Measurements from ENCODE around the gene INKA1. TPM values are rescaled to one million over a fixed set of nuclear protein-coding genes. Genes with fewer than 3 reads are reported as not detected.
"Not testable (repeated sequence)": the region's sequence is repeated elsewhere in the genome, so short reads cannot be mapped to it uniquely, and the experiment has no call there.

The INKA1 gene
- polyA plus RNA-seq, 6 donors from 2014 or later = 4.3 to 21.7 (median 15.4) TPM

DNA sequence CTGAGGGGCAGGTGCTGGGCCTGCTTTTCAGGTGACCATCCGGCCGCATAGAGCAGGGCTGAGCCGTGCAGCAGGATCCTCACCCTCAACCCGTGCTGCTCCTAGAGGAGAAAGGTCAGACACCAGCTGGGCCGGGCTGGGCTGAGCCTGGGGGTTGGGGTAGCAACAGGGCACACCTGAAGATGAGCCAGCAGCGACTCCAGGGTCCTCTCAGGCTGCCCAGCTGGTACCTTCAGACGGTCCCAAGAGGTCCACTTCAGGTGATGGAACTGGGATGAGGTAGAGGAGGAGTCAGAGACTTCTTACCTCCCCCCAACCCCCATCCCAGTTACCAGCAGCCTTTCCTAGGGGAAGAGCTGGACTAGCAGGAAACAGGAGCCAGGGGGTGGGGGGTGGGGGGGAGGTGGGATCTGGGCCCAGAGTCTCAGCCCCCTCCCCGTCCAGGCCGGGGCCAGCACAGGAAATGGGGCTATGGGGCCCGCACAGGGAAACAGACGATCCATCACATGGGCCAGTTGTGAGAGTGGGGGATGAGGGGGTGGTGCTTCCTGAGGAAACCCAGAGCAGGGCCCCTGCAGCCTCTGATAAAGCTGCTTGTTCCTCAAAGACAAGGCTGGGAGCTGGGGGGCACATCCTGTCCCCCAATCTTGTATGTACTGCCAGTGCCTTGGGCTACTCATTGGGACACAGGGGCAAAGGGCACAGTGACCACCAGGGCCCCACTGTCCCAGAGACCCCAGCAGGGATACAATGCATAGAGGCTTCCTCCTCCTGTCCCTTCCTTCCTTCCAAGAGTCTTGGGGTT lies 3.0 kb downstream of the INKA1 start:
- H3K36me3 Mint-ChIP-seq = peaks cover 0 to 14% of the 10 kb centered on the region in 2 donors
- ATAC-seq (ENCODE audit: low read depth in 2 of 2) (no peak), DNase-seq (peak; percentile 54)
- peak overlapping the region; percentile 77 to 96 (median 93) for H3K4me3 Mint-ChIP-seq
- H3K9me3 Mint-ChIP-seq = no peaks in the 10 kb centered on the region
- peaks cover 1 to 16% (median 8%) of the 10 kb centered on the region in 3 donors for H3K27me3 Mint-ChIP-seq
- peak overlapping the region; percentile 30 to 98 (median 96) for H3K27ac Mint-ChIP-seq
- peaks cover 58 to 83% (median 80%) of the 10 kb centered on the region in 3 donors for H3K4me1 Mint-ChIP-seq

DNA sequence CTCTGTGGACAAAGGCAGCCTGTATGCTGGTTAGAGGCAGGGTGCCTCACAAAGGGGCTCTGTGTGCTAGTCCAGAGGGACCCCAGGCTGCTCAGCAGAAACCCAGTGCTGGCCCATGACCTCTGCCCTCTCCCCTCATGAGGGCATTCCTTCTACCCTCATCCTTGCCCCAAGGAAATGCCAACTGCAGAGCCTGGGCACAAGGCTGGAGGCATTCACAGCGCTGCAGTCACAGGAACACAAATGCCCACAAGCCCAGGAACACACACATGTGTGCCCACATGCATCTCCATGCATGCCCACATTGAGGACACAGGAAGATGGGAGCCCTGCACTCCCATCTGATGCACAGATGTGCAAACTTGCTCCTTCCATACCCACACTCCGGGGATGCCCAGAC lies 3.8 kb downstream of the INKA1 start:
- DNase-seq = no peak
- ATAC-seq (ENCODE audit: low read depth in 2 of 2) = no peak
- H3K4me3 Mint-ChIP-seq = peak overlapping the region; percentile 77 to 96 (median 88)

DNA sequence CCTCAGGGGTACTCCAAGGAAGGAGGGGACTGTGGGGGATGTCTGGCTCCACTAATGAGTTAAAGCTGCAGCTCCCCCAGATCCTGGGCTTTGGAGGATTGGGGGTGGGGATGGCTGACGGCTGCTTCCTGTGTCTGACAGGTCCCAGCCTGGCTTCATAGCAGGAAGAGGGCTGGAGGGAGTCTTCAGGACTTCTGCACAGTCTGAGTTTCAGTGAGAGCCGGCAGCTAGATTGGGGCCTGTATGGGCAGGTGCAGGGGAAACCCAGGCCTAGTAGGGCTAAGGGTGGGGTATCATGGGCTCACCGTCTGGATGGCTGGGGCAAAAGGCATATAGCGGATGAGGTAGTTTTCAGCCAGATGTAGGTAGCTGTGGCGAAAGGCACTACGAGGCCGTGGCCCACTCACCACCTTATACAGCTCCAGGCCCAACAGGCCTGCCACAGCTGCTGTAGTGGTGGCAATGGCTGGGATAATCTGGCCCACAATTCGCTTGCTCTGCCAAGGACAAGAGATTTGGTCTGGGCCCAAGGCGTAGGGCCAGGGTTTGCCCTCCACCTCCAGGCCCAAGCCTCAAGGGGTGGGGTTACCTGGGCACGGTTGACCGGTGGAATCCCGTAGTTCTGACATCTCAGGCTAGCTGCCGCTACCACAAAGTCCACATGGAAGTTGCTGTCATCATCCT lies 4.5 kb downstream of the INKA1 start:
- H3K27me3 Mint-ChIP-seq = peaks cover 0 to 1% (median 0%) of the 10 kb centered on the region in 3 donors
- H3K27ac Mint-ChIP-seq = peak overlapping the region; percentile 39 to 98 (median 92)
- DNase-seq (peak; percentile 61), ATAC-seq (ENCODE audit: low read depth in 2 of 2) (peak; percentile 17 to 31)
- peaks cover 0 to 20% of the 10 kb centered on the region in 2 donors for H3K36me3 Mint-ChIP-seq
- no peaks in the 10 kb centered on the region for H3K9me3 Mint-ChIP-seq
- H3K4me3 Mint-ChIP-seq = peak overlapping the region; percentile 77 to 96 (median 88)
- H3K4me1 Mint-ChIP-seq = peaks cover 63 to 87% (median 84%) of the 10 kb centered on the region in 3 donors

More for the DNA sequence above, 3.8 kb downstream of the INKA1 start:
- H3K36me3 Mint-ChIP-seq = peaks cover 0 to 20% of the 10 kb centered on the region in 2 donors
- H3K27ac Mint-ChIP-seq = peak overlapping the region; percentile 30 to 98 (median 92)
- H3K27me3 Mint-ChIP-seq = peaks cover 0 to 9% (median under 1%) of the 10 kb centered on the region in 3 donors
- no peaks in the 10 kb centered on the region for H3K9me3 Mint-ChIP-seq
- peaks cover 65 to 87% (median 85%) of the 10 kb centered on the region in 3 donors for H3K4me1 Mint-ChIP-seq

DNA sequence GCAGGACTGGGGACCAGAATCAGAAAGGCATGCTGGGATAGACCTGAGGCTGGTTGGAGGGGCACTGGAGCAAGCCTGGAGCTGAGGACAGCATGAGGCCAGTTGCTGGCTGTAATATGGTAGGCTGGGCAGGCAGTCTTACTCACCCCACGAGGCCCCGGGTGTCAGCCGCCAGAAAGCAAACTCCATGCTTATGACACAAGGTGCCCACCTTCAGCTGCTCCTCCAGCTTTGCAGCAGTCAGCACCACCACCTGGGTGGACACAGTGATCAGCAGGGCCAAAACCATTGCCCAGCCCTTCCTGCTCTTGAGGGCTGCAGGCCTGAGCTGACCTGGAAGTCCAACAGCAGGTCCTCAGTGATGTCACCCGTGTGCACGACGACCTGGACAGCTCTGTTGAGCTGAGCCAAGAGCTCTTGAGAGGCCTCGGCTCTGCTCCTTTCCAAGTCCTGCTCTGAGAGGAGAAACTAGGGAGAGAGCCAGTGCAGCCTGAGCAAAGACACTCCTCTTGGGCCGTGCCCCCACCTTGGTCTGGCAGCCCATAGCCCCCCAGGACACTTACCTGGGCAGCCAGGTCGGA lies 9.9 kb downstream of the INKA1 start:
- H3K27ac Mint-ChIP-seq = peak overlapping the region in 5 of 6 donors; percentile 93 to 98 (median 95)
- H3K4me3 Mint-ChIP-seq = peak overlapping the region; percentile 91 to 99 (median 97)
- H3K9me3 Mint-ChIP-seq = no peaks in the 10 kb centered on the region
- ATAC-seq (ENCODE audit: low read depth in 2 of 2) (no peak), DNase-seq (no peak)
- no peaks in the 10 kb centered on the region for H3K27me3 Mint-ChIP-seq
- peaks cover 33 to 66% (median 57%) of the 10 kb centered on the region in 3 donors for H3K4me1 Mint-ChIP-seq
- peaks cover 0 to 20% of the 10 kb centered on the region in 2 donors for H3K36me3 Mint-ChIP-seq

DNA sequence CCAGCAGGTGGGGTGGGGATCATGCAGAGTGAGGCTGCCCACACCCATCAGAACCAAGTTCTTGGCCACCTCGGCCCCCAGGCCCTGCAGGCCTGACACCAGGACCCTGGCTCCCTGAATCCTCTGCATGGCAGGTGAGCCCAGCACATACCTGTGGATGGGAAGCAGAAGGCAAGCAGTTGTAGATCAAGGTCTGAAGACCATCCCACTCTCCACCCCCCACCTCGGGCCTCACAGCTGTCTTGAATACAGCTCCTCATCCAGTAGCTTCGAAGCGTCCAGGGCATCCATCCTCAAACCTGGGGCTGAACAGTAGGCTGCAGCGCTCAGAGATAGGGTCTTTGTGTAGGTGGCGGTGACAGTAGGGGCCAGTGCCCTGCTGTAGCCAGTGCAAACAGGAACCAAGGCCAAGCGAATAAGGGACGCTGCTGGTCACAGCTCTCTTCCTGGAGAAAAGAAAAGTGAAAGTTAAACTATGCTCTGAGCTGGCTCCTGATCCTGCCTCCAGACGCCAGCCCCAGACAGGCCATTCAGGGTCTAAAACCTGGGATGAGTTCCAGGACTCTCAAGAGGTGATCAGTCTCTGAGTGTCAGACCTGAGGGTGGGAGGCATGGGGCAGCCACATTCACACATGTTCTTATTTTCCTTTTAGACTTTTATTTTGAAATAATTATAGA lies 10.6 kb downstream of the INKA1 start, which contains the start of gene UBA7:
Gene UBA7, minus strand, starts transcription at position 457 of the 678 bp plus-strand sequence. Its CDS starts 166 bp downstream, at position 291.
- peaks cover 27 to 60% (median 51%) of the 10 kb centered on the region in 3 donors for H3K4me1 Mint-ChIP-seq
- peaks cover 0 to 20% of the 10 kb centered on the region in 2 donors for H3K36me3 Mint-ChIP-seq
- H3K27me3 Mint-ChIP-seq = no peaks in the 10 kb centered on the region
- H3K4me3 Mint-ChIP-seq = peak within 1 kb of the TSS; percentile 91 to 99 (median 97)
- ATAC-seq (ENCODE audit: low read depth in 2 of 2) = peak; percentile 84 to 91
- H3K27ac Mint-ChIP-seq = peak within 1 kb of the TSS; percentile 93 to 98 (median 96)
- no peaks in the 10 kb centered on the region for H3K9me3 Mint-ChIP-seq
- DNase-seq = peak; percentile 42

DNA sequence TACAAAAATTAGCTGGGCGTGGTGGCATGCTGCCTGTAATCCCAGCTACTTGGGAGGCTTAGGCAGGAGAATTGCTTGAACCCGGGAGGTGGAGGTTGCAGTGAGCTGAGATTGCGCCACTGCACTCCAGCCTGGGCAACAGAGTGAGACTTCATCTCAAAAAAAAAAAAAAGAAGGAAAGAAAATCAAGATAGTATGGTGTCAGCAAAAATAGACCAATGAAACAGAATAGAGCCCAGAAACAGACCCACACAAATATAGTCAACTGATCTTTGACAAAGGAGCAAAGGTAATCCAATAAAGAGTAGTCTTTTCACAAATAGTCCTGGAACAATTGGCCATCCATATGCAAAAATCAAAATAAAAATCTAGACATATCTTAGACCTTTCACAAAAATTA lies 20.1 kb downstream of the INKA1 start:
- not testable (repeated sequence) for H3K9me3 Mint-ChIP-seq, H3K27me3 Mint-ChIP-seq

DNA sequence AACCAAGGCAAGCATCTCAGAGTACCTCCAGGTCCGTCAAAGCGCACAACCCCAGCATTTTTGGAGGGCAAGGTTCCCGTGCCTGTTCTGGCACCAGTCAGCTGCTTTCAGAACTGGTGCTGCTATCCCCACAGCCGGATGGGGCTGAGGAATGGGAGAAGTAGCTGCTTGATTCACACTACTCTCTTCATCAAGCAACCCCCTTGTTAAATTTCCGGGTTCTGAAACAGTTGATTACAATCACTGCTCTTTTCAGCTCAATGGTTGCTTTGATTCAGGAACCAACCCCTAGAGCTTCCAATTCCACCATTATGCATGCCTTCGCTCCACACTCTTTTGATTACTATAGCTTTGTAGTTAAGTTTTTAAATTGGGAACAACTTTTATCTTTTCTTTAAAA lies 23.0 kb downstream of the INKA1 start:
- no peaks in the 10 kb centered on the region for H3K9me3 Mint-ChIP-seq
- no peak overlapping the region for H3K4me3 Mint-ChIP-seq
- DNase-seq (no peak), ATAC-seq (ENCODE audit: low read depth in 2 of 2) (no peak)
- H3K27me3 Mint-ChIP-seq = no peaks in the 10 kb centered on the region
- no peak overlapping the region for H3K27ac Mint-ChIP-seq
- peaks cover 0 to under 1% (median 0%) of the 10 kb centered on the region in 3 donors for H3K4me1 Mint-ChIP-seq
- H3K36me3 Mint-ChIP-seq = peaks cover 0 to 7% of the 10 kb centered on the region in 2 donors

More for the DNA sequence above, 20.1 kb downstream of the INKA1 start:
- H3K27ac Mint-ChIP-seq; H3K4me3 Mint-ChIP-seq; ATAC-seq (ENCODE audit: low read depth in 2 of 2); H3K36me3 Mint-ChIP-seq; DNase-seq; H3K4me1 Mint-ChIP-seq: not testable (repeated sequence)

DNA sequence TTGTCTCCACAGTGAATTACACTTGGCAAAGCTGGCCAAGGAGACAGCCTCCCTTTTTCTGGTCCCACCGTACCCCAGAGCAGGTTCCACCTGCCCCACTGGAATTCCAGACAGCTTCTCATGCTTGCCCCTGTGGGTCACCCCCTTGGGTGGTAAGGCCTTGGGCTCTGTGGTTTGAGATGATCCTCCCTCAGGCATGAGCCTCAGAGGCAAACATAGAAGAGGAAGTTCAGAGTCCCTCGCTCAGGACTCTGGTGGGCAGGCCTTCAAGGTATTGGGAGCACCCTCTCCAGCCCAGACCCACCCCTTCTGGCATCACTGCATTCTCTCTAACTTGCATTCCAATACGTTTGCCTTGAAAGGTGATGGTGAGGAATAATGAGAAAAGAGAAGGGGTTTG lies 28.3 kb downstream of the INKA1 start:
- ATAC-seq (ENCODE audit: low read depth in 2 of 2) (no peak), DNase-seq (no peak)
- H3K27me3 Mint-ChIP-seq = no peaks in the 10 kb centered on the region
- peaks cover 4 to 7% of the 10 kb centered on the region in 2 donors for H3K36me3 Mint-ChIP-seq
- no peak overlapping the region for H3K27ac Mint-ChIP-seq
- H3K4me3 Mint-ChIP-seq = no peak overlapping the region
- no peaks in the 10 kb centered on the region for H3K9me3 Mint-ChIP-seq
- H3K4me1 Mint-ChIP-seq = peaks cover 0 to 6% (median 5%) of the 10 kb centered on the region in 3 donors

DNA sequence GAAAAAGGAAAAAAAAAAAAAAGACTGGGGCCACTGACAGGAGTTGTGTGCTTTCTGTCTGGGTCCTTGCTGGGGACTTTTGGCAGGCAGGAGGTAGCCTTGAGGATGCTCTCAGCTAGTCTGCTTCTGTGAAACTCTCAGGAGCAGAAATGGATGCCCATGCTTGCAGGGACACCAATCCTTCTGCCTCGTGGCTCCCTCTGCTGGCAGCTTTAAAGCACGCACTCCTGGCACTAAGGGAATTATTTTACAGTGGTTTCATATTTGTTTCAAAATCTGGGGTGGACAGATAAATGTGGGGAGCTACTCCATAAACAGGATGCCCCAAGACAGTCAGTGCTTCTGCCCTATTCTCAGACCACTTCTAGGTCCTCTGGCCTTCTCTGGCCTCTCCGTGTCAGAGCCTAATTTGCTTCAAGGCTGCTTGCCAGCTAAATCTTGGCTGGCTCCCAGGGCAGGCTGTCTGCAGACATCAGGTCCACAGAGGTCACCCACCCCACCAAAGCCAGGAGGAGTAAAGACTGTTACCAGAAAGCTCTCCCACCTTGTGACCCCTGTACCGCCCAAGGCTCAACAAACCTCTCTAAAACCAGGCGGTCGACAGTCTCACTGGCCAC lies 36.2 kb downstream of the INKA1 start:
- peaks cover 0 to 4% of the 10 kb centered on the region in 2 donors for H3K36me3 Mint-ChIP-seq
- DNase-seq = peak; percentile 75

DNA sequence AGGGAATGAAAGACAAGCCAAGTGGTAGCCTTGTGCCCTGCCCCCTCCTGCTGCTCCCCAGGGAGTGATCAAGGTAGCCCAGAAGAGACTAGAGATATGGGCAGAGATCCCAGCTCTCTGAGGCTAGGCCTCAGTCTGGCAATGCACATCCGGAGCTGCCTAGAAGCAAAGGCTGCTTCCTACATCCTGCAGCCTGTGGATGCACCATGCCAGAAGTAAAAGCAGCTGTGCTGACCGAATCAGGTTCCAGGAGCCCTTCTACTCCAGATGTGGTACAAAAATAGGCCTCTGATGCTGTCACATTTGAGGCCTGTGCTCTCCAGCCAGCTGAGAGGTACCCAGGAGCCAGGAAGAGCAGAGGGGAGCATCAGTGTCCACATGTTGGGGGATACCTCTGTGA lies 37.3 kb downstream of the INKA1 start:
- Mint-ChIP-seq H3K9me3 (no peaks in the 10 kb centered on the region), H3K27ac (no peak overlapping the region), H3K4me3 (no peak overlapping the region), H3K36me3 (peaks cover 0 to under 1% of the 10 kb centered on the region in 2 donors), H3K27me3 (no peaks in the 10 kb centered on the region), H3K4me1 (peaks cover 3 to 12% (median 9%) of the 10 kb centered on the region in 3 donors)
- DNase-seq (no peak), ATAC-seq (ENCODE audit: low read depth in 2 of 2) (no peak)

More for the DNA sequence above, 36.2 kb downstream of the INKA1 start:
- peak overlapping the region in 1 of 6 donors; percentile 74 for H3K27ac Mint-ChIP-seq
- H3K27me3 Mint-ChIP-seq = no peaks in the 10 kb centered on the region
- H3K4me1 Mint-ChIP-seq = peaks cover 3 to 12% (median 9%) of the 10 kb centered on the region in 3 donors
- H3K9me3 Mint-ChIP-seq = no peaks in the 10 kb centered on the region
- no peak overlapping the region for H3K4me3 Mint-ChIP-seq
- ATAC-seq (ENCODE audit: low read depth in 2 of 2) = peak; percentile 98

DNA sequence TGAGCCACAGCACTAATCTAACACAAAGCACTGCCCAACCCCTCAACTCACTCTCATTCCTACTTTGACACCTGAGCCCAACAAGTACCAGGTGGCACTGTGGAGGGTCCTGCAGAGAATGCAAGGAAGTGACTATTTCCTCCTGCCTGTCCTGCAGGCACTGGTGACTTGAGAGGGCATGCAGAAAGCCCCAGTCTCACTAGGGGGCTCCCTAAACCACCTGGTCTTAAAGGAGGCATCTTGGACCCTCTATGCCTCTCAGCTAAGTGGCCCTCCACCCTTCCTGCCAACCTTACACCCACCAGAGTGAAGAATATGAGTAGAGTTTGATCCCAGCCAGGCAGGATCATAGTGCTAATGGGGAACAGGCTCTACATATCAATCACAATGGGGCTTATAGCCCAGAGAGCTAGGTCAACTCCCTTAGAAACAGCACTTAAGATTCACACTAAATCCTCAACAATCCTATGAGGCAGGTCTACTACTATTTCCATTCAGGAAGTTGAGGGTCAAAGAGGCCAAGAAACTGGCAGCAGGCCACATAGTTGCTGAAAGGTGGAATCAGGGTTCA lies 38.1 kb downstream of the INKA1 start:
- no peaks in the 10 kb centered on the region for H3K9me3 Mint-ChIP-seq
- H3K4me3 Mint-ChIP-seq = no peak overlapping the region
- H3K4me1 Mint-ChIP-seq = peaks cover 3 to 12% (median 9%) of the 10 kb centered on the region in 3 donors
- no peak overlapping the region for H3K27ac Mint-ChIP-seq
- no peak for DNase-seq
- H3K27me3 Mint-ChIP-seq = no peaks in the 10 kb centered on the region
- peak in 1 of 2 donors; percentile 16 for ATAC-seq (ENCODE audit: low read depth in 2 of 2)
- H3K36me3 Mint-ChIP-seq = no peaks in the 10 kb centered on the region

DNA sequence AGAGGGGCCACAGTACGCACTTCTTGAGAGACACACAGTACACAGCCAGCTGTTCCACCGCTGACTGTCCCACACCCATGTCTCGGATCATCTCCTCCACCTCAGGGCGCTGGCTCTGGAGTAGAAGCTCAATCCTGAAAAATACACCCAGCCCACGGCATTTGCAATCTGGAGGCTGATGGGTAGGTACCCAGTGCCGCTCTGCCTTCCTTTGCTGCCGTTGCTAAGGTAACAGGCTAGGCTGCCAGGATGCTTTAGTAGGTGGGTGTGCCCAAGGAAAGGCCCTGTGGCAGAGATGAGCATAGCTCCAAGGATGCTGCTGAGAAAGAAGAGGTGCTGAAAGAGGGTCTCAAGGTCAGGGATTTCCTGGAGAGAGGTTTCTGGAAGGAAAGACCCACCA lies 38.7 kb downstream of the INKA1 start:
- ATAC-seq (ENCODE audit: low read depth in 2 of 2) = no peak
- peaks cover 3 to 12% (median 9%) of the 10 kb centered on the region in 3 donors for H3K4me1 Mint-ChIP-seq
- no peak overlapping the region for H3K4me3 Mint-ChIP-seq
- no peaks in the 10 kb centered on the region for H3K9me3 Mint-ChIP-seq
- H3K27me3 Mint-ChIP-seq = no peaks in the 10 kb centered on the region
- no peak overlapping the region for H3K27ac Mint-ChIP-seq
- no peaks in the 10 kb centered on the region for H3K36me3 Mint-ChIP-seq
- no peak for DNase-seq

Data from naive B cell (primary cell).